Esophagus muscularis mucosa (tissue), 4 donors: ENCODE results near the gene SETD7.

Experiments
- EP300 ChIP-seq: sonication (generic); formaldehyde crosslinking; IDR thresholded peaks from one replicate; pipeline ENCODE4 v1.6.1; 2017; ENCODE audit warnings: antibody characterized with exemption
- POLR2A ChIP-seq: fragments of 450-650 bp; IDR thresholded peaks from one replicate; pipeline ENCODE4 v1.6.1; 2017; ENCODE audit warnings: antibody characterized with exemption, moderate library complexity, mild to moderate bottlenecking, low read depth
- TF ChIP-seq, protein P1 (sequence below), 3 experiments: fragments of 200-600 bp in 2 of 3; fragments of 450-650 bp in 1 of 3; sonication (generic) in 2 of 3; IDR thresholded peaks; one replicate each; pipeline ENCODE4 v1.5.1; 2017 to 2019; ENCODE audit warnings: antibody characterized with exemption in 3 of 3, mild to moderate bottlenecking in 2 of 3, moderate library complexity in 1 of 3

DNA sequence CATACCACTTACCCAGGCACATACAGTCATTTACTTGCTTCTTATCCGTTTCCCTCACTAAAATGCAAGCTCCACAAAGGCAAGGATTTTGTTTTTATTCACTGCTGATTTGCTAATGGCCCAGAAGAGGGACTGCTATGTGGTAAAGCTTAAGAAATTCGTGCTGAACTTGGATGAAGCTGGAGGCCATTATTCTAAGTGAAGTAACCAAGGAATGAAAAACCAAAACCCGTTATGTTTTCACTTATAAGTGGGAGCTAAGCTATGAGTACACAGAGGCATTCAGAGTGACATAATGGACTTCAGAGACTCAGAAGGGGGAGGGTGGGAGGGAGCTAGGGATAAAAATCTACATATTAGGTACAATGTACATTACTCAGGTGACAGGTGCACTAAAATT lies 54.9 kb downstream of the SETD7 start:
- TF ChIP-seq, protein P1, sequence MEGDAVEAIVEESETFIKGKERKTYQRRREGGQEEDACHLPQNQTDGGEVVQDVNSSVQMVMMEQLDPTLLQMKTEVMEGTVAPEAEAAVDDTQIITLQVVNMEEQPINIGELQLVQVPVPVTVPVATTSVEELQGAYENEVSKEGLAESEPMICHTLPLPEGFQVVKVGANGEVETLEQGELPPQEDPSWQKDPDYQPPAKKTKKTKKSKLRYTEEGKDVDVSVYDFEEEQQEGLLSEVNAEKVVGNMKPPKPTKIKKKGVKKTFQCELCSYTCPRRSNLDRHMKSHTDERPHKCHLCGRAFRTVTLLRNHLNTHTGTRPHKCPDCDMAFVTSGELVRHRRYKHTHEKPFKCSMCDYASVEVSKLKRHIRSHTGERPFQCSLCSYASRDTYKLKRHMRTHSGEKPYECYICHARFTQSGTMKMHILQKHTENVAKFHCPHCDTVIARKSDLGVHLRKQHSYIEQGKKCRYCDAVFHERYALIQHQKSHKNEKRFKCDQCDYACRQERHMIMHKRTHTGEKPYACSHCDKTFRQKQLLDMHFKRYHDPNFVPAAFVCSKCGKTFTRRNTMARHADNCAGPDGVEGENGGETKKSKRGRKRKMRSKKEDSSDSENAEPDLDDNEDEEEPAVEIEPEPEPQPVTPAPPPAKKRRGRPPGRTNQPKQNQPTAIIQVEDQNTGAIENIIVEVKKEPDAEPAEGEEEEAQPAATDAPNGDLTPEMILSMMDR (IDR thresholded peaks at IDR 0.05), result no peak
- TF ChIP-seq POLR2A (no peak), EP300 (no peak)
